ENCODE data around the gene CCNB1. TPM values are rescaled to one million over a fixed set of nuclear protein-coding genes. Genes with fewer than 3 reads are reported as not detected.

CCNB1 gene
- total RNA-seq, 1 experiment from 2014 or later = 281 TPM

DNA sequence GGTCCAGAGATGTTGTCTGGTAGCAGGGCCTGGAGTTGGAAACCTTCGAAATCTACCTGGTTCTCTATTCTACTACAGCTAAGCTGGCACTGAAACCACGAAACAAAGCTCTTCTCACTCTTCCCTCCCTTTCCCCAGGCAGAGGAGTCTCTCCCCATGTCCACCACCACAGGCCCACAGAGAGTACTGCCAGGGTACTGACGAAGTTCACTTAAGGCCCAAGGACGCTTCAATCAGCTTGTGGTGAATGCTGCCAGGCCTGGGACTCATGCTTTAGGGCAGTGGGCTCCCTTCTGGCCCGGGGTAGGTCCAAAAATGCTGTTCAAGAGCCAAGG lies 17.3 kb upstream of the CCNB1 start:
- Histone ChIP-seq H3K79me2 (ENCODE audit: insufficient read depth, low read length) (no peaks in the 10 kb centered on the region), H3K9ac (ENCODE audit: low read length) (no peak overlapping the region), H3K9me3 (ENCODE audit: control insufficient read depth in 1 of 2, insufficient read depth in 1 of 2, low read depth in 1 of 2, low read length in 2 of 2) (no peaks in the 10 kb centered on the region), H3K27me3 (ENCODE audit: insufficient read depth, low read length) (no peaks in the 10 kb centered on the region), H3K9me2 (ENCODE audit: insufficient read depth) (no peaks in the 10 kb centered on the region), H3K4me3 (replicated peaks in 1 of 2; ENCODE audit: low read depth in 1 of 2, low read length in 2 of 2) (no peak overlapping the region), H3K4me1 (ENCODE audit: control insufficient read depth in 1 of 2, insufficient read depth in 2 of 2, low read length in 2 of 2) (no peaks in the 10 kb centered on the region), H3K4me2 (ENCODE audit: low read length) (no peak overlapping the region), H3K27ac (ENCODE audit: low read depth, low read length) (no peak overlapping the region), H2AFZ (ENCODE audit: low read depth, low read length, poor library complexity, severe bottlenecking) (no peak overlapping the region), H4K20me1 (ENCODE audit: insufficient read depth) (no peaks in the 10 kb centered on the region), H3K36me3 (ENCODE audit: control insufficient read depth in 1 of 2, insufficient read depth in 2 of 2, low read length in 2 of 2) (no peaks in the 10 kb centered on the region)
- TF ChIP-seq, protein P1, sequence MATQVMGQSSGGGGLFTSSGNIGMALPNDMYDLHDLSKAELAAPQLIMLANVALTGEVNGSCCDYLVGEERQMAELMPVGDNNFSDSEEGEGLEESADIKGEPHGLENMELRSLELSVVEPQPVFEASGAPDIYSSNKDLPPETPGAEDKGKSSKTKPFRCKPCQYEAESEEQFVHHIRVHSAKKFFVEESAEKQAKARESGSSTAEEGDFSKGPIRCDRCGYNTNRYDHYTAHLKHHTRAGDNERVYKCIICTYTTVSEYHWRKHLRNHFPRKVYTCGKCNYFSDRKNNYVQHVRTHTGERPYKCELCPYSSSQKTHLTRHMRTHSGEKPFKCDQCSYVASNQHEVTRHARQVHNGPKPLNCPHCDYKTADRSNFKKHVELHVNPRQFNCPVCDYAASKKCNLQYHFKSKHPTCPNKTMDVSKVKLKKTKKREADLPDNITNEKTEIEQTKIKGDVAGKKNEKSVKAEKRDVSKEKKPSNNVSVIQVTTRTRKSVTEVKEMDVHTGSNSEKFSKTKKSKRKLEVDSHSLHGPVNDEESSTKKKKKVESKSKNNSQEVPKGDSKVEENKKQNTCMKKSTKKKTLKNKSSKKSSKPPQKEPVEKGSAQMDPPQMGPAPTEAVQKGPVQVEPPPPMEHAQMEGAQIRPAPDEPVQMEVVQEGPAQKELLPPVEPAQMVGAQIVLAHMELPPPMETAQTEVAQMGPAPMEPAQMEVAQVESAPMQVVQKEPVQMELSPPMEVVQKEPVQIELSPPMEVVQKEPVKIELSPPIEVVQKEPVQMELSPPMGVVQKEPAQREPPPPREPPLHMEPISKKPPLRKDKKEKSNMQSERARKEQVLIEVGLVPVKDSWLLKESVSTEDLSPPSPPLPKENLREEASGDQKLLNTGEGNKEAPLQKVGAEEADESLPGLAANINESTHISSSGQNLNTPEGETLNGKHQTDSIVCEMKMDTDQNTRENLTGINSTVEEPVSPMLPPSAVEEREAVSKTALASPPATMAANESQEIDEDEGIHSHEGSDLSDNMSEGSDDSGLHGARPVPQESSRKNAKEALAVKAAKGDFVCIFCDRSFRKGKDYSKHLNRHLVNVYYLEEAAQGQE (IDR thresholded peaks at IDR 0.05; ENCODE audit: low read depth) = no peak
- no peak for TF ChIP-seq POLR2AphosphoS5 (IDR thresholded peaks at IDR 0.05; ENCODE audit: low read depth, low read length)
- TF ChIP-seq RAD21 (IDR thresholded peaks at IDR 0.05; ENCODE audit: low read depth) = no peak
- TF ChIP-seq TCF7L2 (IDR thresholded peaks at IDR 0.05; ENCODE audit: borderline replicate concordance, extremely low read depth, insufficient read depth, insufficient read length) = no peak
- no peak for TF ChIP-seq FOSL1 (IDR thresholded peaks at IDR 0.05; ENCODE audit: low read depth)
- TF ChIP-seq SP1 (IDR thresholded peaks at IDR 0.05; ENCODE audit: low read depth) = no peak
- no peak for TF ChIP-seq SRF (IDR thresholded peaks at IDR 0.05; ENCODE audit: low read depth)
- TF ChIP-seq CBX3 (IDR thresholded peaks at IDR 0.05; ENCODE audit: low read depth) = no peak
- TF ChIP-seq JUND (IDR thresholded peaks at IDR 0.05) = no peak
- TF ChIP-seq, protein P2, sequence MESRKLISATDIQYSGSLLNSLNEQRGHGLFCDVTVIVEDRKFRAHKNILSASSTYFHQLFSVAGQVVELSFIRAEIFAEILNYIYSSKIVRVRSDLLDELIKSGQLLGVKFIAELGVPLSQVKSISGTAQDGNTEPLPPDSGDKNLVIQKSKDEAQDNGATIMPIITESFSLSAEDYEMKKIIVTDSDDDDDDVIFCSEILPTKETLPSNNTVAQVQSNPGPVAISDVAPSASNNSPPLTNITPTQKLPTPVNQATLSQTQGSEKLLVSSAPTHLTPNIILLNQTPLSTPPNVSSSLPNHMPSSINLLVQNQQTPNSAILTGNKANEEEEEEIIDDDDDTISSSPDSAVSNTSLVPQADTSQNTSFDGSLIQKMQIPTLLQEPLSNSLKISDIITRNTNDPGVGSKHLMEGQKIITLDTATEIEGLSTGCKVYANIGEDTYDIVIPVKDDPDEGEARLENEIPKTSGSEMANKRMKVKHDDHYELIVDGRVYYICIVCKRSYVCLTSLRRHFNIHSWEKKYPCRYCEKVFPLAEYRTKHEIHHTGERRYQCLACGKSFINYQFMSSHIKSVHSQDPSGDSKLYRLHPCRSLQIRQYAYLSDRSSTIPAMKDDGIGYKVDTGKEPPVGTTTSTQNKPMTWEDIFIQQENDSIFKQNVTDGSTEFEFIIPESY (IDR thresholded peaks at IDR 0.05; ENCODE audit: extremely low read depth, insufficient replicate concordance, low read length) = no peak
- TF ChIP-seq, protein P3, sequence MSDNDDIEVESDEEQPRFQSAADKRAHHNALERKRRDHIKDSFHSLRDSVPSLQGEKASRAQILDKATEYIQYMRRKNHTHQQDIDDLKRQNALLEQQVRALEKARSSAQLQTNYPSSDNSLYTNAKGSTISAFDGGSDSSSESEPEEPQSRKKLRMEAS (IDR thresholded peaks at IDR 0.05) = no peak
- TF ChIP-seq YY1 (IDR thresholded peaks at IDR 0.05; ENCODE audit: extremely low read depth, insufficient replicate concordance, low read depth, low read length) = no peak
- TF ChIP-seq ZNF274 (IDR thresholded peaks at IDR 0.05; ENCODE audit: low read depth, low read length) = no peak
- no peak for TF ChIP-seq ELF1 (IDR thresholded peaks at IDR 0.05; ENCODE audit: borderline replicate concordance, low read depth)
- TF ChIP-seq EZH2 (IDR thresholded peaks at IDR 0.05) = no peak
- TF ChIP-seq POLR2A (IDR thresholded peaks at IDR 0.05; ENCODE audit: borderline replicate concordance, extremely low read depth, insufficient read depth, insufficient read length) = no peak
- no peak for DNase-seq (ENCODE audit: low read depth, low spot score)
- ATAC-seq = no peak
- ChIA-PET POLR2A (no interaction called here), RAD21 (ENCODE audit: low non-redundant PET in 1 of 2, low total read pairs in 2 of 2, uncharacterized antibody in 2 of 2, unreplicated experiment in 2 of 2) (no interaction called here), CTCF (no interaction called here)
- BruUV-seq (replicated peaks) = no TSS peak
- intact Hi-C loops (cut with micrococcal nuclease) = no loop called here

Measured in HCT116 (cell line).